T-helper 17 cell (primary cell): ENCODE results near the gene HELB. TPM values are rescaled to one million over a fixed set of nuclear protein-coding genes. Genes with fewer than 3 reads are reported as not detected.

Experiments used
- total RNA-seq, 4 donors: library from RNA in 2 of 4; stranded (reverse) in 2 of 4; gene quantifications; one replicate each; pipeline ENCODE4 v1.2.3 and lab custom pipeline; 2022 to 2026

The HELB gene
- total RNA-seq, 2 donors from 2014 or later = 51.8 to 72.1 TPM

Other genes starting within 250 kb of the HELB start
- 10 to 100 TPM; 20.7 to 24.0 TPM for gene LLPH, start 171.7 kb upstream of the HELB start, total RNA-seq
- 10 to 100 TPM; 44.4 to 47.5 TPM for gene TMBIM4, start 132.5 kb upstream of the HELB start, total RNA-seq
- gene IRAK3, start 113.3 kb upstream of the HELB start, total RNA-seq = 1 to 10 TPM; 1.5 to 2.4 TPM